A549 (cell line): ENCODE data around the gene GPBP1. TPM values are rescaled to one million over a fixed set of nuclear protein-coding genes. Genes with fewer than 3 reads are reported as not detected.

Experiments used
- ATAC-seq, 2 experiments: fragments of 200-7000 bp in 1 of 2; fragments of >200 bp in 1 of 2; cut with Nextera tagmentation in 1 of 2; cut with Tn5 transposase in 1 of 2; 3 replicates each; pipeline versions ENCODE4 v1.8.0 to v1.9.1; 2018 to 2020; ENCODE audit warnings: mild to moderate bottlenecking in 1 of 2, moderate library complexity in 1 of 2
- CTCF ChIA-PET: fragments of 300-600 bp; sonication (Branson Sonifier 250); formaldehyde crosslinking; extraction: SDS; loops from one replicate; lab custom pipeline; 2021; ENCODE audit warnings: antibody characterized with exemption, inconsistent platforms; lab: Yijun Ruan, JAX
- POLR2A ChIA-PET: fragments of 350-600 bp; formaldehyde crosslinking; extraction: SDS; loops from one replicate; lab custom pipeline; 2021; ENCODE audit warnings: antibody characterized with exemption, inconsistent platforms; lab: Yijun Ruan, JAX
- DNase-seq, 2 experiments: peaks; one replicate each; pipeline versions ENCODE4 v3.0.0 to v3.0.0-alpha.2; 2011 to 2016; ENCODE audit warnings: low read depth in 1 of 2, low spot score in 1 of 2
- FAIRE-seq: peaks from 2 replicates; lab custom pipeline; 2011; peaks lifted over from hg19 to GRCh38; lab: Jason Lieb, UNC
- H3K27ac ChIP-seq, 2 experiments: fragments of >200 bp; sonication (Bioruptor Twin); formaldehyde crosslinking; 3 replicates each; pipeline ENCODE4 v1.5.1; 2016 to 2017
- H3K4me1 ChIP-seq: fragments of >200 bp; sonication (Bioruptor Twin); formaldehyde crosslinking; 3 replicates; pipeline ENCODE4 v1.6.1; 2016
- H3K4me2 ChIP-seq: fragments of >200 bp; sonication (Bioruptor Twin); formaldehyde crosslinking; 3 replicates; pipeline ENCODE4 v1.6.1; 2016
- H3K4me3 ChIP-seq: fragments of >200 bp; sonication (Bioruptor Twin); formaldehyde crosslinking; 3 replicates; pipeline ENCODE4 v1.5.1; 2016
- H3K9me3 ChIP-seq: fragments of >200 bp; sonication (Bioruptor Twin); formaldehyde crosslinking; 3 replicates; pipeline ENCODE4 v1.6.1; 2016
- ATOH8 ChIP-seq: fragments of 250-450 bp; sonication (Bioruptor Pico); IDR thresholded peaks from 2 replicates; pipeline ENCODE4 v1.5.0; 2020; ENCODE audit warnings: low read depth, mild to moderate bottlenecking, moderate library complexity
- CEBPB ChIP-seq, 2 experiments: fragments of >200 bp in 1 of 2; sonication (Bioruptor Twin) in 1 of 2; formaldehyde crosslinking in 1 of 2; IDR thresholded peaks; 2 replicates each; pipeline ENCODE4 v1.6.1; 2012 to 2016
- CTCF ChIP-seq: fragments of >200 bp; sonication (Bioruptor Twin); formaldehyde crosslinking; IDR thresholded peaks from 3 replicates; pipeline ENCODE4 v1.5.1; 2016
- EHF ChIP-seq: fragments of 250-450 bp; sonication (Bioruptor Pico); IDR thresholded peaks from 2 replicates; pipeline ENCODE4 v1.5.0; 2020; ENCODE audit warnings: mild to moderate bottlenecking
- FOSL2 ChIP-seq, 2 experiments: fragments of 450-650 bp in 1 of 2; fragments of >200 bp in 1 of 2; sonication (Bioruptor Twin) in 1 of 2; formaldehyde crosslinking; IDR thresholded peaks; 2 replicates each; pipeline versions ENCODE4 v1.5.0 to v1.6.1; 2016 to 2020; ENCODE audit warnings: mild to moderate bottlenecking in 1 of 2, moderate library complexity in 1 of 2
- HOXA7 ChIP-seq: fragments of 250-450 bp; sonication (Bioruptor Pico); IDR thresholded peaks from 2 replicates; pipeline ENCODE4 v1.5.0; 2020; ENCODE audit warnings: mild to moderate bottlenecking, moderate library complexity
- HOXB13 ChIP-seq: fragments of 250-450 bp; sonication (Bioruptor Pico); IDR thresholded peaks from 2 replicates; pipeline ENCODE4 v1.5.0; 2020; ENCODE audit warnings: low read depth, mild to moderate bottlenecking, moderate library complexity
- HOXB5 ChIP-seq: fragments of 250-450 bp; sonication (Bioruptor Pico); IDR thresholded peaks from 2 replicates; pipeline ENCODE4 v1.5.0; 2020; ENCODE audit warnings: mild to moderate bottlenecking, moderate library complexity
- MAFK ChIP-seq: fragments of 450-650 bp; IDR thresholded peaks from 2 replicates; pipeline ENCODE4 v1.6.1; 2014; ENCODE audit not compliant: partially characterized antibody
- NFE2L2 ChIP-seq: fragments of 150-350 bp; conservative IDR thresholded peaks from 2 replicates; pipeline ENCODE4 v1.6.1; 2014; ENCODE audit warnings: low read length
- PHF8 ChIP-seq: fragments of 200-600 bp; sonication (generic); IDR thresholded peaks from 2 replicates; pipeline ENCODE4 v1.6.1; 2016; ENCODE audit warnings: low read depth, mild to moderate bottlenecking, antibody characterized with exemption, moderate library complexity, borderline replicate concordance
- POLR2AphosphoS2 ChIP-seq: conservative IDR thresholded peaks from 2 replicates; pipeline ENCODE4 v1.6.1; 2012; ENCODE audit warnings: low read length, improper control_type of control experiment, inconsistent platforms
- RAD21 ChIP-seq, 2 experiments: fragments of >200 bp in 1 of 2; sonication (Bioruptor Twin) in 1 of 2; formaldehyde crosslinking in 1 of 2; IDR thresholded peaks in 1 of 2; conservative IDR thresholded peaks in 1 of 2; 2 replicates in 1 of 2; 3 replicates in 1 of 2; pipeline ENCODE4 v1.6.1; 2012 to 2018; ENCODE audit warnings: inconsistent platforms in 1 of 2
- RCOR1 ChIP-seq: fragments of 150-350 bp; IDR thresholded peaks from 2 replicates; pipeline ENCODE4 v1.6.1; 2014; ENCODE audit warnings: antibody characterized with exemption, low read length, low read depth
- RFX5 ChIP-seq: fragments of 450-650 bp; IDR thresholded peaks from 2 replicates; pipeline ENCODE4 v1.7.1; 2014; ENCODE audit warnings: antibody characterized with exemption, mild to moderate bottlenecking, moderate library complexity
- SMC3 ChIP-seq: fragments of >200 bp; sonication (Bioruptor Twin); formaldehyde crosslinking; IDR thresholded peaks from 3 replicates; pipeline ENCODE4 v1.6.1; 2018; ENCODE audit warnings: inconsistent platforms
- WGBS: methylation state at CpG from one replicate; pipeline ENCODE4 v1.1.6; 2017; ENCODE audit errors: missing lambda C conversion rate; 5-methylcytosine and 5-hydroxymethylcytosine counted together
- polyA plus RNA-seq, 4 experiments: library from polyadenylated mRNA; depleted of rRNA in 3 of 4; stranded (reverse); fragments of >200 nt; fragmentation: RNase III in 1 of 4; extraction: RNeasy Plus Mini Kit Qiagen cat#74134 plus additional on column Dnase treatment in 1 of 4; gene quantifications; 2 replicates in 3 of 4; 3 replicates in 1 of 4; pipeline ENCODE4 v1.2.3, GENCODE V29; 2011 to 2017

GPBP1 gene
- polyA plus RNA-seq, 2 of the 4 experiments (the other 2 are of a cell fraction): 31.0 to 86.0 TPM

GRCh38 chr5:57215629-57216195, 41.9 kb downstream of the GPBP1 start:
- peak overlapping the region in 1 of 2 experiments; percentile 40; a peak in 1 of 6 replicates for H3K27ac ChIP-seq
- POLR2A ChIA-PET: interaction anchor here (0.8 to 1.8 kb wide), 2 partner anchors 42 to 306 kb away, joined by 4 to 5 read pairs; partner anchors contain the start of gene GPBP1
- H3K4me1 ChIP-seq: peaks cover 36% of the 10 kb centered on the region; the same call in 2 of the 3 replicates
- CTCF ChIA-PET: interaction anchor here (0.8 to 1.8 kb wide), 5 partner anchors 9 to 314 kb away, joined by 3 to 9 read pairs (median 3); no protein-coding TSS in a partner anchor
- H3K9me3 ChIP-seq: no peaks in the 10 kb centered on the region
- H3K4me2 ChIP-seq: no peak overlapping the region; the same call in 2 of the 3 replicates
- H3K4me3 ChIP-seq: no peak overlapping the region
- WGBS: 80% methylated on average over 4 of the region's 4 CpGs
- TF ChIP-seq MAFK (peak; percentile 66), PHF8 (no peak)
- no peak for DNase-seq
- FAIRE-seq: no peak
- ATAC-seq: no peak

- FAIRE-seq: no peak
These were observed 42.9 kb downstream of the GPBP1 start for GRCh38 chr5:57216714-57217113.

GRCh38 chr5:57219386-57219785, 45.5 kb downstream of the GPBP1 start:
- POLR2A ChIA-PET: no interaction called here
- TF ChIP-seq RCOR1 (no peak), HOXB13 (CRISPR knock-in tag) (no peak), EHF (CRISPR knock-in tag) (no peak), ATOH8 (CRISPR knock-in tag) (no peak), HOXA7 (no peak)
- TF ChIP-seq, all 56 proteins: peak for 0
- Histone ChIP-seq H3K9me3 (no peaks in the 10 kb centered on the region), H3K4me3 (no peak overlapping the region), H3K27ac (no peak overlapping the region), H3K4me1 (peaks cover 36% of the 10 kb centered on the region; the same call in 2 of the 3 replicates), H3K4me2 (no peak overlapping the region)
- DNase-seq (peak in 1 of 2 experiments; percentile 9), ATAC-seq (0 out of 6 replicates have a peak, but pooled peaks of 1 of the 2 experiments have one; percentile 26), FAIRE-seq (no peak)
- WGBS: 50% methylated on average over 4 of the region's 4 CpGs
- CTCF ChIA-PET: interaction anchor here (0.8 to 1.7 kb wide), 11 partner anchors 27 to 1284 kb away, joined by 3 to 12 read pairs (median 3); partner anchors contain the start of genes GPBP1 and SETD9

More at GRCh38 chr5:57216714-57217113, 42.9 kb downstream of the GPBP1 start:
- no peak for TF ChIP-seq FOSL2 (IDR thresholded peaks at IDR 0.05)
- TF ChIP-seq FOSL2 (CRISPR knock-in tag; IDR thresholded peaks at IDR 0.05): peak; percentile 34; the same call in 1 of the 2 replicates
- no peak for TF ChIP-seq RFX5
- TF ChIP-seq NFE2L2: no peak
- TF ChIP-seq CEBPB (IDR thresholded peaks at IDR 0.05): peak; percentile 24 to 75; a peak in 3 of 4 replicates
- ATAC-seq (no peak), DNase-seq (peak in 1 of 2 experiments; percentile 10)
- Histone ChIP-seq H3K4me3 (no peak overlapping the region), H3K9me3 (no peaks in the 10 kb centered on the region), H3K4me2 (peak overlapping the region; percentile 44), H3K4me1 (peaks cover 36% of the 10 kb centered on the region; the same call in 2 of the 3 replicates), H3K27ac (peak overlapping the region in 1 of 2 experiments; percentile 40; a peak in 2 of 6 replicates)
- POLR2A ChIA-PET: no interaction called here
- WGBS: 18% methylated on average over 4 of the region's 4 CpGs
- CTCF ChIA-PET: interaction anchor here (0.6 to 1.8 kb wide), 3 partner anchors 8 to 237 kb away, joined by 3 to 9 read pairs (median 3); no protein-coding TSS in a partner anchor

- peaks cover 26% of the 10 kb centered on the region; the same call in 2 of the 3 replicates for H3K4me1 ChIP-seq
- FAIRE-seq: peak; percentile 95
- ChIA-PET CTCF (interaction anchor here (1.0 kb wide), 1 partner anchor 8 kb away, joined by 3 read pairs; no protein-coding TSS in a partner anchor), POLR2A (no interaction called here)
- no peak overlapping the region for H3K27ac ChIP-seq
- H3K4me2 ChIP-seq: no peak overlapping the region
- WGBS: 47% methylated on average over 2 of the region's 2 CpGs
- ATAC-seq: peak; percentile 73 to 82; a peak in 5 of 6 replicates
- TF ChIP-seq CTCF (peak; percentile 85), SMC3 (peak; percentile 68), HOXB5 (no peak), POLR2AphosphoS2 (no peak), CEBPB (IDR thresholded peaks at IDR 0.05) (no peak), ATOH8 (CRISPR knock-in tag) (no peak), RCOR1 (no peak), RAD21 (conservative IDR thresholded peaks at IDR 0.05 in 1 of 2, IDR thresholded peaks at IDR 0.05 in 1 of 2) (peak; percentile 83 to 84)
- H3K4me3 ChIP-seq: no peak overlapping the region
- H3K9me3 ChIP-seq: no peaks in the 10 kb centered on the region
- DNase-seq: peak; percentile 42 to 63
These were observed 47.2 kb downstream of the GPBP1 start for GRCh38 chr5:57221049-57221568.
